Measurements from ENCODE around the gene CCDC180.
"Not testable (repeated sequence)": the region's sequence is repeated elsewhere in the genome, so short reads cannot be mapped to it uniquely, and the experiment has no call there.

Gene CCDC180

GRCh38 chr9:97311798-97312500 is 4.5 kb downstream of the CCDC180 start:
- no peak for DNase-seq

DNA sequence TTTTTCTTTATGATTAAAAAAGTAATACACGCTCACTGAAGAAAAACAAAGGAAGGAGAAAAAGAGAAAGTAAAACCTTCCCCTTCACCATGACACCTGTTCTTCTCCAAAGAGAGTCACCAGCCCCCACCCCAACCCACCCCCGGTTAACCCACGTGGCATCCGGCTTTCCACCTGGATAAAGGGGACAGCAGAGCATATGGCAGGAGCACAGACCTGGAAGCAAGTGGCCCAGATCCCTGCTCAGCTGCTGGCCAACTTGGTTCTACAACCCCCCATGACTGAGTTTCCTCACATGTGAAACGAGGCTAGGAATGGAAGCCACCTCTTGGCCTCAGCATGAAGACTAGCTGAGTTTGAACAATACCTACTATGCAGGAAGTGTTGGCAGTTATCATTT is 5.1 kb downstream of the CCDC180 start:
- DNase-seq, result no peak

GRCh38 chr9:97313243-97313642 is 5.8 kb downstream of the CCDC180 start:
- DNase-seq, result no peak

DNA sequence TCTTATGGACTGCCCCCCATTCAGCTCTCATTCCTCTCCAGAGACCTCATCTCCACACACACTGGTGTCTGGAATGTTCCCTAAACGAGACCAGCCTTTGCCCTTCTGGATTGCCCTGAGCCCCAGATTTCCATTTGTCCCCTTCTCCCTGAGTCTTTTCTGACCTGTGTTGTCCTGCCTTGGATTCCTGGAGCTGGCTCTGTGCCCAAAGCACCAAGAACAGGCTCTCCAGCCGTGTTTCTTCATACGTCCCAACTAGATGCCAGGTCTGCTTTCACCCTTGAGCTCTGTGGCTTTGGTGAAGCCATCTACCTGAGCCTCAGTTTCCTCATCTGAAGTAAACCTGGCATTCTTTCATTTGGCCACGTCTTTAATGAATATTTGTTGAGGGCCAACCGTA is 6.3 kb downstream of the CCDC180 start:
- no peak for DNase-seq

DNA sequence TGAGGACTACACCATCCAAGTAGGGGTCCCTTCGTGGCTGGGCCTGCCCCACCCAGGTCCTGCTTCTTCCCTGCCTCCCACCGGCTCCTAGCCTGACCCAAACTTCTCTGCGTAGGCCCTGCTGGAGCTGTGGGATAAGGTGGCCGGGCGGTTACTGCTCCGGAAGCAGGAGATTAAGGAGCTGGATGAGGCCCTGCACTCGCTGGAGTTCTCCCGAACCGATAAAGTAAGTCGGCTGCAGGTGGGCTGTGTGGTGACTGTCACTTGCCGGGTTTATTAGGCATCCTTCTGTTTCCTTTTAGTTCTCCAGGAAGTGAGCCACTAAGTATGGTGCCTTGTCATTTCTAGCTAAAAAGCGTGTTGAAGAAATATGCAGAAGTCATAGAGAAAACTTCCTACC is 7.0 kb downstream of the CCDC180 start:
- no peak for DNase-seq

DNA sequence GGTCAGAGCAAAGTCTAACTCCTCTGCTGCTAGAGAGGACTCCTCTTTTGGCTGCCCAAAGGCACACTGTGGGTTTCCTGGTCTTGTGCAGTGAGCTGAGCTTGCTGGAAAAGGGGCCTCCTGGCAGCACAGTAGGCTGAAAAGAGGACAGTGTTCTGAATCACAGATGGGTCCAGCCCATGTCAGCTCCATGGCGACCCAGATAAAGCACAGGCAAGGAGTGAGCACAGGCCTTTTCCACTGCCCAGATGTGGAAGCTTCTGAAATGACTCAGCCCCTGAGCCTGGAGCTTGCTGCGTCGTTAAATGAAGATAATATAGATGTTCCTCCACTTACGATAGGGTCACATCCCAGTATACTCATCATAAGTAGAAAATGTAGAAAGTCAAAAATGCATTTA is 8.1 kb downstream of the CCDC180 start:
- no peak for DNase-seq

- no peak for DNase-seq
Observed at GRCh38 chr9:97316904-97317303, 9.4 kb downstream of the CCDC180 start.

GRCh38 chr9:97318433-97318832 is 11.0 kb downstream of the CCDC180 start:
- no peak for DNase-seq

GRCh38 chr9:97319395-97319794 is 11.9 kb downstream of the CCDC180 start:
- peak in 1 of 2 experiments; percentile 3 for DNase-seq

DNA sequence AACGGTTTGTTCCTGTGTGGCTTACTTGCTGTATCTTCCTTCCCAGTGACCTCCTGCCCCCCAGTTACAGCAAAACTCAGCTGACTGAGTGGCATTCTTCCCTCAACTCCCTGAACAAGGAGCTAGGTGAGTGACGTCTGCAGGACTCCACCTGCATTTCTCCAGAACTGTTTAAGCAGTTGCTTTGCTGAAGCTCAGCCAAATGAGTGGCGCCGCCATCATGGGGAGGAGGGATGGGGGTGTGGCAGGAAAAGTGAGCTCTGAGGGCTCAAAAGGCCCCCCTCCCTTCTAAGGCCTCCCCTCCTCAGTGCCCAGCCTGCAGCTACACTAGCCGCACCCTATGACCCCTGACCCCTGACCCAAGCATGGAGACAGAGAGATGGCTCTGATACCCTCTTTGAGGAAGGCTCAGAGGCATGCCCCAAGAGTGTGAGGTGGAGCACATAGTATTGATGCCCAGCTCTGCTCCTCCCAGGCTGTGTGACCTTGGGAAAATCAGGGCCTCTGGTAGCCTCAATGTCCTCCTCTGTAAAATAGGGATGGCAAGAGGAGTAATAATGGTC is 12.7 kb downstream of the CCDC180 start:
- no peak for DNase-seq

DNA sequence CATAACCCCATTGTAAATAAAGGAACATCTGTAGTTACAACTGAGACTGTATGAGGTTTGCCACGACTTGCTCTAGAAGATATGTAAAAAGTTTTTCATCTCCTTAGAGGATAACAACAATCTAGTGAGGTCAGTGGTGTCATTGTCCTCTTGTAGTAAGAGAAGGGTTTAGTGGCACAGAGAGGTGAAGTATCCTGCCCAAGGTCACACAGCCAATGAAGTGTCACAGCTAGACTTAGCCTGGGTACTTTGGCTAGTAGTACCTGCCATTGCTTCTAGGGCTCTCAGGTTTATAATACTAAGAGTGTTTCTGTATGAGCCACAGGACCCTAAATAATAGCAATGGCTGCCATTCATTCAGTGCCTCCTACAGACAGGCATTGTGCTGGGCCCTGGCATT is 13.8 kb downstream of the CCDC180 start:
- DNase-seq, result no peak

DNA sequence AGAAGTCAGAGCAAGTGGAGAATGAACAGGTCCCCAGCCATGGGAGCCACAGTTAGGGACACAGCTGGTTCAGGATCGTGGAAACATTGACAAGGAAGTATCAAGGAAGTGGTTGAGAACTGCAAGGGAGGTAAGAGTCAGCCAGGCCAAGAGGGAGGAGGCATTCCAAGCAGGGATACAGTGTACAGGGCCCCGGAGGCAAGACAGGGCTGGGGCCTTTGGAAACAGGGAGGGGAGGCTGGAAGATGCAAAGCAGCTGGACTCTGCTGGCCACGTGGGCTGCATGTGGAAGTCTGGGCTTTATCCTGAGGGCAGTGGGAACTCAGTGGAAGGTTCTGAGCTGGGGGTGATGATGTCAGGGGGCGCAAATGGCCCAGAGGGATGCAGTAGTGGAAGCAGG is 14.2 kb downstream of the CCDC180 start:
- no peak for DNase-seq

- no peak for DNase-seq
Observed at GRCh38 chr9:97322105-97322504, 14.6 kb downstream of the CCDC180 start.

- no peak for DNase-seq
Observed at GRCh38 chr9:97324954-97325353, 17.5 kb downstream of the CCDC180 start.

DNA sequence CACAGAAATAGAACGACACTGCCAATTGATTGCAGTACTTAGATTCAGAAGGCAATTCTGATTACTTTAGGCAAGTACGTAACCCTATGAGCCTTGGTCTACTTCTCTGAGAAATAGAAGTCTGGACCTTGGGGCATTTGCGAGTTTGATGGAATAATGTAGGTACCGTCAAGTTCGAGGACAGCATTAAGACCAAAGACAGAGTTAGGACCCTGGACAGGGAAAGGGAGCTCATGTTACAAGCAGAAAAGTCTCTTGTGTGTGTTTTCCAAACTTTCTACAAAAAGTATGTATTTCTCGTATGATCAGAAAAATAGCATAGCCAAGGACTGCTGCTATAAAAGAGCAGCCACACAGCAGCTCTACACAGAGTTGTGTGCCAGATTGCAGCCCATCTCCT is 20.1 kb downstream of the CCDC180 start:
- no peak for DNase-seq

- DNase-seq, result no peak
Observed at GRCh38 chr9:97332993-97333392, 25.5 kb downstream of the CCDC180 start.

DNA sequence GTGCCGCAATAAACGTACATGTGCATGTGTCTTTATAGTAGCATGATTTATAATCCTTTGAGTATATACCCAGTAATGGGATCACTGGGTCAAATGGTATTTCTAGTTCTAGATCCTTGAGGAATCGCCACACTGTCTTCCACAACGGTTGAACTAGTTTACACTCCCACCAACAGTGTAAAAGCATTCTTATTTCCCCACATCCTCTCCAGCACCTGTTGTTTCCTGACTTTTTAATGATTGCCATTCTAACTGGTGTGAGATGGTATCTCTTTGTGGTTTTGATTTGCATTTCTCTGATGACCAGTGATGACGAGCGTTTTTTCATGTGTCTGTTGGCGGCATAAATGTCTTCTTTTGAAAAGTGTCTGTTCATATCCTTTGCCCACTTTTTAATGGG is 28.2 kb downstream of the CCDC180 start:
- not testable (repeated sequence) for DNase-seq

GRCh38 chr9:97348871-97349270 is 41.4 kb downstream of the CCDC180 start:
- DNase-seq, result no peak

DNA sequence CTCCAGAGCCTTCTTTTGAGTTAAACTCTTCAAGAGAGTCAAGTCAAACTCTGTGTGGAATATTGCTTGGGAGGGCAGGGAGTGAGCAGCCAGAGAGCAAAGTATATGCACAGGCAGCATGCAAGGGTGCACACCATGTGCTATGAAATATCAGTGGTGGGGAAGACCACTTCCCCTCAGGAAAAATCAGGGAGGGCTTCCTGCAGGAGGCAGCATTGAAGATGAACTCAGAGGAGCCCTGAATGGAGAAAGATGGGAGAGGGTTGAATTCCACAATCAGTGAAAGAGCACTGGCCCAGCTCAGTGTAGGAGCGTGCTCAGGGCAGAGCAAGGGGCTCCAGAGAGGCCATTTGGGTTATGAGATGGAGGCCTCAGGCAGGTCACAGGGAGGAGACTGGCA is 41.9 kb downstream of the CCDC180 start:
- no peak for DNase-seq

DNA sequence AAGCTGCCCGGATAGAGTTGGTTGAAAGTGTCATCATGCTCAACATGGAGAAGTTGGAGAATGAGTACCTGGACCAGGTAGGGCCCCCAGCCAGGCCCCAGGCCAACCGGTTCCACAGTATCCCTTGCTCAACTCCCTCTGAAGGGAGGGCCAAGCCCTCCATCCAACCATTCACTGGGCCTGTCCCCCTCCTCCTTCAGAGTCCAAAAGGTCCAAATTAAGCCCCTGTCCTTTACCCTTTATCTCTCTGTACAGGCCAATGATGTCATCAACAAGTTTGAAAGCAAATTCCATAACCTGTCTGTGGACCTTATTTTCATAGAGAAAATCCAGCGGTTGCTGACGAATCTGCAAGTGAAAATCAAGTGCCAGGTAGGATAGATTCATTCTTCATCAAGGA is 47.2 kb downstream of the CCDC180 start:
- no peak for DNase-seq

- no peak for DNase-seq
Observed at GRCh38 chr9:97357056-97357455, 49.6 kb downstream of the CCDC180 start.

Measured in AML-193 (cell line).